ENCODE measurements around the gene TAAR5.

GRCh38 chr6:132567566-132567965, 22.0 kb downstream of the TAAR5 start:
- TF ChIP-seq YY1 (IDR thresholded peaks at IDR 0.05; ENCODE audit: low read depth) (no peak), TCF12 (IDR thresholded peaks at IDR 0.05; ENCODE audit: low read depth) (no peak), RAD21 (IDR thresholded peaks at IDR 0.05; ENCODE audit: low read depth) (no peak), NFIC (IDR thresholded peaks at IDR 0.05) (no peak), TAF1 (IDR thresholded peaks at IDR 0.05; ENCODE audit: low read depth) (no peak), ZBTB7A (IDR thresholded peaks at IDR 0.05; ENCODE audit: low read depth) (no peak)
- TF ChIP-seq, protein P1, sequence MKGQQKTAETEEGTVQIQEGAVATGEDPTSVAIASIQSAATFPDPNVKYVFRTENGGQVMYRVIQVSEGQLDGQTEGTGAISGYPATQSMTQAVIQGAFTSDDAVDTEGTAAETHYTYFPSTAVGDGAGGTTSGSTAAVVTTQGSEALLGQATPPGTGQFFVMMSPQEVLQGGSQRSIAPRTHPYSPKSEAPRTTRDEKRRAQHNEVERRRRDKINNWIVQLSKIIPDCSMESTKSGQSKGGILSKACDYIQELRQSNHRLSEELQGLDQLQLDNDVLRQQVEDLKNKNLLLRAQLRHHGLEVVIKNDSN (IDR thresholded peaks at IDR 0.05): no peak
- TF ChIP-seq, protein P2, sequence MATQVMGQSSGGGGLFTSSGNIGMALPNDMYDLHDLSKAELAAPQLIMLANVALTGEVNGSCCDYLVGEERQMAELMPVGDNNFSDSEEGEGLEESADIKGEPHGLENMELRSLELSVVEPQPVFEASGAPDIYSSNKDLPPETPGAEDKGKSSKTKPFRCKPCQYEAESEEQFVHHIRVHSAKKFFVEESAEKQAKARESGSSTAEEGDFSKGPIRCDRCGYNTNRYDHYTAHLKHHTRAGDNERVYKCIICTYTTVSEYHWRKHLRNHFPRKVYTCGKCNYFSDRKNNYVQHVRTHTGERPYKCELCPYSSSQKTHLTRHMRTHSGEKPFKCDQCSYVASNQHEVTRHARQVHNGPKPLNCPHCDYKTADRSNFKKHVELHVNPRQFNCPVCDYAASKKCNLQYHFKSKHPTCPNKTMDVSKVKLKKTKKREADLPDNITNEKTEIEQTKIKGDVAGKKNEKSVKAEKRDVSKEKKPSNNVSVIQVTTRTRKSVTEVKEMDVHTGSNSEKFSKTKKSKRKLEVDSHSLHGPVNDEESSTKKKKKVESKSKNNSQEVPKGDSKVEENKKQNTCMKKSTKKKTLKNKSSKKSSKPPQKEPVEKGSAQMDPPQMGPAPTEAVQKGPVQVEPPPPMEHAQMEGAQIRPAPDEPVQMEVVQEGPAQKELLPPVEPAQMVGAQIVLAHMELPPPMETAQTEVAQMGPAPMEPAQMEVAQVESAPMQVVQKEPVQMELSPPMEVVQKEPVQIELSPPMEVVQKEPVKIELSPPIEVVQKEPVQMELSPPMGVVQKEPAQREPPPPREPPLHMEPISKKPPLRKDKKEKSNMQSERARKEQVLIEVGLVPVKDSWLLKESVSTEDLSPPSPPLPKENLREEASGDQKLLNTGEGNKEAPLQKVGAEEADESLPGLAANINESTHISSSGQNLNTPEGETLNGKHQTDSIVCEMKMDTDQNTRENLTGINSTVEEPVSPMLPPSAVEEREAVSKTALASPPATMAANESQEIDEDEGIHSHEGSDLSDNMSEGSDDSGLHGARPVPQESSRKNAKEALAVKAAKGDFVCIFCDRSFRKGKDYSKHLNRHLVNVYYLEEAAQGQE (IDR thresholded peaks at IDR 0.05; ENCODE audit: low read depth): no peak
- TF ChIP-seq, protein P3, sequence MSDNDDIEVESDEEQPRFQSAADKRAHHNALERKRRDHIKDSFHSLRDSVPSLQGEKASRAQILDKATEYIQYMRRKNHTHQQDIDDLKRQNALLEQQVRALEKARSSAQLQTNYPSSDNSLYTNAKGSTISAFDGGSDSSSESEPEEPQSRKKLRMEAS (IDR thresholded peaks at IDR 0.05): no peak

Measured in Ishikawa (cell line).